Skeletal muscle cell (primary cell): ENCODE results near the gene HOXA6.

ENCODE experiments used
- DNase-seq: peaks from one replicate; pipeline ENCODE4 v3.0.0-alpha.2; 2010; ENCODE audit warnings: low read depth
- H3K4me3 ChIP-seq: 2 replicates; pipeline ENCODE4 v1.5.1; 2011; ENCODE audit warnings: low read depth, mild to moderate bottlenecking, control low read depth, low read length, moderate library complexity

Gene HOXA6

DNA sequence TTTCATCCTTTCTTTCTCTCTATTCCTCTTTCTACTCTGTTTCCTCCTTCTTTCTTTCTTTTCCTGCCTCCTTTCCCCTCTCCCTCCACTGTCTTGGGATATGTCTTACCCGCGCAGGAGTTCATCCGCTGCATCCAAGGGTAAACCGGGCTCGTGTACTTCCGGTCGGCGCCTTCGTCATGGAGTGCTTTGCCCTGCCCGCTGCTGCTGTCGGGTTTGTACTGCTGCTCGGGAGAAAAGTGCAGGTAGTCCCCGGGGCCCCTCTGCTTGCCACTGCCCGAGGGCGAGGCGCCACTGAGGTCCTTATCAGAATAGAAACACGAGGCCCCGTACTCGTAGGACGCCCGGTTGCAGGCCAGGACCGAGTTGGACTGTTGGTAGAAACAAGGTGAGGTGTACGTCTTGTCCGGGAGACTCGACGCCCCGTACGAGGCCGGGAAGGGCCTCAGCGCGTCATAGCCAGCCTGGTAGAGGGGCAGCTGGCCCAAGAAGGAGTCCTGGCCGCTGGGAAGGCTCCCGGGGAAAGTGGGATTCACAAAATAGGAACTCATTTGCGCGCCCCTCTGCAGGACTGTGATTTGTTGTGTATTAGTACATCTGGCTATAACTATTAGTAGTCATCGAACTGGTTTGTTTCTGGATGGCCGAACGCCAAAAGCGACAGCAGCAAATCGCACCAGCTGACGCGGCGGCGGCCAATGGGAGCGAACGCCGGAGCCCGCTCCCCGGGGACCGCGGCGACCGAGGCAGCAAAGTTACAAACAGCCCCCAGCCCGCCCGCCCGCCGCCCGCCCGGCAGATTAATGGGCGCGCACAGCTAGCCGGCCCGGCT lies at the start of gene HOXA6:
HOXA6 (minus strand) TSS at position 576 of the 832 bp plus-strand sequence; CDS start at position 551, 25 bp downstream.
- DNase-seq = no peak
- peak within 1 kb of the TSS; percentile 75 for H3K4me3 ChIP-seq

GRCh38 chr7:27196287-27196767 lies 48.8 kb upstream of the HOXA6 start:
- no peak for DNase-seq
- H3K4me3 ChIP-seq = no peak overlapping the region

DNA sequence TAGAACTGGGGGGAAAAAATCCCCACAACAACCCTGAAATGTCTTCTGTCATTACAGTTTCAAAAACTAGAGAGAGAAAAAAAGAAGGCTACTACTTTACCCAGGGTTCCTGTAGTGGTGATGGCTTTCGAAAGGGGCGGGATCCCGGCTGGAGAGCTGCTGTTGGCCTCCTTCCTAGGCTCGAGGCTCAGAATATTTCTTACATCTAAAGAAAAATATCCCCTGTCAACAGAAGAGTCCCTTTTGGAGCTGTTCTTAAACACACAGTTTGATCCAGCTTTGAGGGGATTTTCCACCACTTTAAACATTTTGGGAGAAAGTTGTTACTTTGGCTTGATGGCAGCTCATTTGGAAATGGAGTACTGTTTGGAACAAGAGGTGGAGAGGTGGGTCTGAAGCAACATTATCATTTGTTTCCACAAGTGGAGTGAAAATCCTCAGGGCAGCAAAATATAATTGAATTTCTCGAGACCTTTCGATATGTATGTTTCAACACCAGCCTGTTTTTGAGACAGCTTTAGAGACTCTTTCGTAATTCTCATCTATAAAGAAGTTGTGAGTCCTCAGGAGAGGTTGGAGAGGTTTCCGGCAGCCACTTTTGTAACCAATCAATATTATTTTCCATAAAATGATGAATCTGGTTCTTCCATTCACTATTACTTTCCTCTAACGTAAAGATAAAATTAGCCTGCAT lies 47.3 kb upstream of the HOXA6 start:
- H3K4me3 ChIP-seq = no peak overlapping the region
- no peak for DNase-seq

DNA sequence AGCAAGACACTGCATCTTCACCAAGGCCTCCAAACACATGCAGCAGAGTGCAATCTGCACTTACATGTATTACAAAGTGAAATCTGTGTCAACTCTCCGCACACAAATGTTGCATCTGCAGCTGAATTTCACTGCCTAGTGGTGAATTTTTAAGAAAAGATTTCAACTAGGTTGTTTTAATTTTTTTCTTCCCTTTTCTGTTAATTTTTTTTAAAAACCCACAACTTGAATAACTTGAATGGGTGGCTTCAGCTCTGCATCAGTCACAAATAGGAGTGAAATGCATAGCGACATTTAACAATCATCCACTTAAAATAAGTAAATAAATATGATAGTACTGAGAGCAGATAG lies 46.4 kb upstream of the HOXA6 start:
- DNase-seq = no peak
- H3K4me3 ChIP-seq = no peak overlapping the region

DNA sequence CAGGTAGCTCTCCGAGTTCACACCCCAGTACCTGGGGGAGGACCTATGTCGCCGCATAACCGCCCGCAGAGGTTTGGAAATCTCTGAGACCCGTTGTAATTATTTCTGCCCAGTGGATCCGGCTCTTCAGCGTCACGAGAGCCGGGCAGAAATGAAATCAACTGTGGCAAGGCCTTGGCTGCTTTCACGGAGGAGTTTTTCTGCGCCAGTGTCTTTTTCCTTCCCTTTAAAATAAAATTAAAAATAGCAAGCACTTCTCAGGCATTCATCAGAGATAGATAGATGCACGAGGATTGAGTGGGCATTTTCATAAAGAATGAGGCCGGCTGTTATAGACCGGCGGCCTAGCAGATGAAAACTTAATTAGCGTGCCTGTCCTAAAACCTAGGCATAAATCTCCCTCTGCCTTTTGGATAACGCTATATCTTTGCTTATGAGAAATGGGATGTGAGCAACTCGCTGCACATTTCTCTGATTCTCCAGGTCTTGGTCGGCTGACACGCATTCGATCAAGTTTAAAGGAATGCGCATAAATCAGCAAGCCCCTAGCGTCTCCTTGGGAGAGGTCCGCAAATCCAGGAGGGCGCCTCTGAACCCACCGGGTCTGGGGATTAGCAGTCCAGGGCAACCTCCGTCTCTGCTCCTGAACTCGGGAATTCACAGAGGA lies 45.9 kb upstream of the HOXA6 start:
- H3K4me3 ChIP-seq = peak overlapping the region; percentile 23
- DNase-seq = no peak

- peak overlapping the region; percentile 23 for H3K4me3 ChIP-seq
- DNase-seq = no peak
These were observed 45.2 kb upstream of the HOXA6 start for GRCh38 chr7:27192546-27193334.

DNA sequence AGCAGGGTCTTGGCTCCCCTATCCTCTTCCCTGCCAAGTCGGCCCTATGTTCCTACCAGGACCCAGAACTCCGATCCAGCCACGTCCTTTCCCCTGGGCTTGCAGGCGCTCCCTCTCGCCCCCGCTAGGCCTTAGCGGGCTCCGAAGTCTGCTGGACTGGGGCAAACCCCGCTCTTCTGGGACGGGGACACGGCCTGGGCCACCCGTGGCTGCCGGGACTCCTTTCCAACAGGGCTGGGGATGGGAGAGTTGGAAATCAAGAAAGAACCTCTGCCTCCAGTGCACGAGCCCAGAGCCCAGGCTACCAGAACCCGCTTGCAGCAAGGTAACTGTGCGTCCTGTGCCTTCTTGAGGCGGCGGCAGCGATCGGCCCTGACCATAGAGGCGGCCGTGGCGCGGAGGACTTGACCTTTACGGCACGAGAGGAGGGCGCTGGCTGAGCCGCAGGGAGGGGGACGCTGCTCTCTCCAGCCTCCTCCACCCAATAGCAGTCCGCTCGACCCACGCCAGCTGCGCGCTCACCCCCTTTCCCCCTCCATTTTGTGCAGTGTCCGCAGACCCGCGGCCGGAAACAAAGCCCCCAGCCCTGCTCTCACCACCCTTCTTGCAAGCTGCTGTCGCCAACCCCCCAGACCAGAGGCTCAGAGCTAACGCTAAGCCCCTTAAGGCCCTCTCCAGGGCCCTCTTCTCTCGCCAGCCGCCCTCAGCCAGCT lies 44.4 kb upstream of the HOXA6 start:
- no peak for DNase-seq
- H3K4me3 ChIP-seq = peak overlapping the region; percentile 23

- no peak for DNase-seq
- H3K4me3 ChIP-seq = no peak overlapping the region
These were observed 43.7 kb upstream of the HOXA6 start for GRCh38 chr7:27191161-27191731.

- no peak for DNase-seq
These were observed 42.6 kb upstream of the HOXA6 start for GRCh38 chr7:27189997-27190748.

DNA sequence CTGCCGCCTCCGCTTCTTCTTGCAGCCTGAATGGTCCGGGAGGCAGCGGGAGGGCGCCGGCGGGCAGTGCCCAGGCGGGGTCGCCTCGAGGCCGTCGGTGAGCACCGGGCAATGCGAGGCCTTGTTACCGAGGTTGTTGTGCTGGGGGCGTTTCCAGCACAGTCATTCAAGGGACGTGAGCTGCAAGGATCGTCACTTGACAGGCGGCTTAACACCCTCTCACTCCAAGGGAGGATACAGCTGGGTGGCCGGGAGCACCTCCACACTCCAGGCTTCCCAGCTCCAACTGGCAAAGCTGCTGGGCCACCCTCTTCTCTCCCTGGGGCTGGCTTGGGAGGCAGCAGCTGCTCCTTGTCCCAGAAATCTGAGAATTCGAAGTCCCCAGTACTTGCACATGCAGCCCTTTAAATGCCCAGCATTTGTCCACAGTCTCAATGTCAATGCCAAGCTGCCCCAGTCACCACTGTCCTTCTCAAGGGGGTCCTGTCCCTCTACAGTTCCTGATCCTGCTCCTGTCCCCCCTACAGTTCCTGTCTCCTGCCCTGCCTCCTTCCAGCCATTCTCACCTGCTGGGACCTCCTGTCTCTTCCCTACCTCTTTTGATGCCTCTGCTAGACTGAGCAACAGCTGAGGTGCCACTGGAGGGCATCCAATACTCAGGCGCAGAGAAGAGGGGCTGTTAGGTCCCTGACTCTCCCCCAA lies 41.9 kb upstream of the HOXA6 start:
- peak overlapping the region; percentile 36 for H3K4me3 ChIP-seq
- DNase-seq = no peak

More at GRCh38 chr7:27189997-27190748, 42.6 kb upstream of the HOXA6 start:
- no peak overlapping the region for H3K4me3 ChIP-seq

DNA sequence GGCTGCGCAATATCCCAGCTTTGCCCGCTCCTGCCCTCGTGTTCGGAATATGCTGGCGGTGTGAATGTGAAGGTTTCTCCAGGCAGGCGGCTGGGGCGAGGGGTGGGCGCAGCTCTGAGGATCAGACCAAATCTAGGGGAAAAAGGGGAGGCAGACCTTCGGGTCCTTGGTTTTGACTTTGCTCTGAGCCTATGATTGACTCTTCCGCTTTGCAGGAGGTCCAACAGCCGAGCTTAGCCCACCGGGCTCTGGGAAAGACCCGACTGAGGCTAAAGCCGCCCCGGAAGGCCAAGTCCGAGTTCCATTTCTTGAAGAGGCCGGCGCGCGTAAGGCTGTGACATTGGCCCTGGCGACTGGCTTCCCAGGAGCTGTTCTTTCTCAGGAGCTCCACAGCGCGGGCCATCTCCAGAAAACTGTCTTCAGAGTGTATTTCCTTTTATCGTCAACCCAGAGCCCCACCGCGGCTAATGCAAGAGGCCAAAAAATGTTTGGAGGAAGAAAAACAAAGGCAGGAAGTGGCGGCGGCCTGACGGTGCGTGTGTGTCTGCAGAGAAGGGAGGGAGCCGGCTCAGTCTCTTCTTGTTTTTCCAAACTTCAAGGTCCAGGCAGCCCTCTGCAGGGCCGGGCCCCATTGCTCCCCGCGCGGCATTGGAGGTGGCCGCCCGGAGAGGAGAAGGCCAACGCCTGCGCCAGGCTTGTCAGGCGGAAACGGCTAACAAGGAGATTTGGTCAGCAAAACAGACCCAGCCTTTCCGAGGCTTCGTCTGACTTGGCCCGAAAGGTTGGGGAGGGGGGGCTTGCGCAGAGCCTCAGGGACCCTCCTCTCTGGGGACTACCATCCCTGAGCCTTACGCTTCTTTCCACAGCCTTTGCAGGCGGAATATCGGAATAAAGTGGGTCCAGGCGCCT lies 41.1 kb upstream of the HOXA6 start:
- H3K4me3 ChIP-seq = peak overlapping the region; percentile 36
- no peak for DNase-seq

- no peak for DNase-seq
- peak overlapping the region; percentile 36 for H3K4me3 ChIP-seq
These were observed 40.2 kb upstream of the HOXA6 start for GRCh38 chr7:27187475-27188385.

GRCh38 chr7:27186668-27187474 lies 39.3 kb upstream of the HOXA6 start:
- no peak for DNase-seq
- peak overlapping the region; percentile 81 for H3K4me3 ChIP-seq

GRCh38 chr7:27185854-27186667 lies 38.5 kb upstream of the HOXA6 start:
- no peak for DNase-seq
- peak overlapping the region; percentile 81 for H3K4me3 ChIP-seq
